K562 (cell line): ENCODE measurements around the gene CAVIN1. TPM values are rescaled to one million over a fixed set of nuclear protein-coding genes. Genes with fewer than 3 reads are reported as not detected.

Experiments used
- ATAC-seq: fragments of 200-7000 bp; cut with Tn5 transposase; 3 replicates; pipeline ENCODE4 v1.9.1; 2020; ENCODE audit warnings: moderate library complexity
- BruUV-seq: library from RNA; stranded (reverse); fragments of 400-500 nt; replicated peaks from 2 replicates; lab custom pipeline; 2021; lab: Mats Ljungman, UMichigan
- CTCF ChIA-PET: fragments of 300-600 bp; formaldehyde crosslinking; extraction: SDS; loops from one replicate; lab custom pipeline; 2021; ENCODE audit warnings: low intra/inter-chr PET ratio; lab: Yijun Ruan, JAX
- POLR2A ChIA-PET: fragments of 300-600, 350-650 bp; sonication (Branson Sonifier 250); formaldehyde crosslinking; extraction: SDS; loops from one replicate; lab custom pipeline; 2021; ENCODE audit warnings: antibody characterized with exemption, inconsistent platforms; lab: Yijun Ruan, JAX
- DNase-seq, 4 experiments: peaks; one replicate each; pipeline versions ENCODE4 v3.0.0 to v3.0.0-alpha.2; 2011 to 2018; ENCODE audit warnings: low spot score in 3 of 4, mixed read lengths in 3 of 4; ENCODE audit errors: extremely low read depth in 1 of 4
- FAIRE-seq: peaks from 2 replicates; lab custom pipeline; 2011; peaks lifted over from hg19 to GRCh38; lab: Jason Lieb, UNC
- H2AFZ ChIP-seq: 2 replicates; pipeline ENCODE4 v1.6.0; 2011; ENCODE audit warnings: low read depth, low read length, control low read depth, inconsistent platforms
- H3K27ac ChIP-seq: fragments of 200-600 bp; 3 replicates; pipeline ENCODE4 v1.8.0; 2011; ENCODE audit warnings: low read depth, mild to moderate bottlenecking, control low read depth, inconsistent platforms, low read length, moderate library complexity, mixed read lengths; ENCODE audit errors: extremely low read depth
- H3K27me3 ChIP-seq, 2 experiments: fragments of 300-600 bp in 1 of 2; 2 replicates in 1 of 2; 3 replicates in 1 of 2; pipeline versions ENCODE4 v1.6.0 to v1.8.0; 2011; ENCODE audit warnings: inconsistent platforms in 2 of 2, low read length in 2 of 2, mild to moderate bottlenecking in 1 of 2, mixed read lengths in 1 of 2, moderate library complexity in 1 of 2; ENCODE audit not compliant: control insufficient read depth in 2 of 2, insufficient read depth in 2 of 2
- H3K36me3 ChIP-seq: fragments of 300-600 bp; 3 replicates; pipeline ENCODE4 v1.8.0; 2011; ENCODE audit warnings: mild to moderate bottlenecking, low read length, inconsistent platforms; ENCODE audit not compliant: control insufficient read depth, insufficient read depth
- H3K4me1 ChIP-seq, 2 experiments: fragments of 200-600 bp in 1 of 2; replicated peaks in 1 of 2; 2 replicates in 1 of 2; 3 replicates in 1 of 2; pipeline versions ENCODE4 v1.5.1 to v1.8.0; 2011; ENCODE audit warnings: inconsistent platforms in 2 of 2, low read length in 2 of 2, mild to moderate bottlenecking in 1 of 2, mixed read lengths in 1 of 2, moderate library complexity in 1 of 2; ENCODE audit not compliant: control insufficient read depth in 2 of 2, insufficient read depth in 2 of 2
- H3K4me2 ChIP-seq: 2 replicates; pipeline ENCODE4 v1.6.1; 2011; ENCODE audit warnings: low read length, control low read depth, inconsistent platforms, mixed read lengths; ENCODE audit not compliant: insufficient read depth
- H3K4me3 ChIP-seq: fragments of 200-600 bp; sonication (generic), shearing (Covaris generic); 2 replicates; pipeline ENCODE4 v1.5.1; 2016; ENCODE audit warnings: control low read depth, inconsistent platforms
- H3K79me2 ChIP-seq: fragments of 200-600 bp; 3 replicates; pipeline ENCODE4 v1.8.0; 2011; ENCODE audit warnings: low read length, inconsistent platforms; ENCODE audit not compliant: control insufficient read depth, insufficient read depth
- H3K9ac ChIP-seq, 2 experiments: 2 replicates each; pipeline versions ENCODE4 v1.6.0 to v1.6.1; 2011; ENCODE audit warnings: low read depth in 2 of 2, low read length in 2 of 2, control low read depth in 1 of 2, inconsistent platforms in 1 of 2, mild to moderate bottlenecking in 1 of 2, mixed read lengths in 1 of 2; ENCODE audit not compliant: insufficient read depth in 1 of 2
- H3K9me1 ChIP-seq: one replicate; pipeline ENCODE4 v1.6.0; 2011; ENCODE audit warnings: inconsistent platforms, mild to moderate bottlenecking, low read length, moderate library complexity; ENCODE audit not compliant: control insufficient read depth, insufficient read depth
- H3K9me3 ChIP-seq: replicated peaks from 2 replicates; pipeline ENCODE4 v1.5.1; 2011; ENCODE audit warnings: low read depth, low read length, inconsistent platforms; ENCODE audit not compliant: control insufficient read depth, insufficient read depth
- H4K20me1 ChIP-seq: replicated peaks from 2 replicates; pipeline ENCODE4 v1.6.1; 2011; ENCODE audit warnings: low read length, inconsistent platforms, mixed read lengths; ENCODE audit not compliant: control insufficient read depth, insufficient read depth
- BCL6 ChIP-seq: fragments of 250-450 bp; sonication (Bioruptor Pico); IDR thresholded peaks from 2 replicates; pipeline ENCODE4 v1.4.0; 2020
- BRCA1 ChIP-seq, 2 experiments: fragments of 450-650 bp in 1 of 2; sonication (generic) in 1 of 2; formaldehyde crosslinking in 1 of 2; IDR thresholded peaks; 2 replicates each; pipeline versions ENCODE4 v1.5.0 to v1.6.1; 2017 to 2020; ENCODE audit warnings: mild to moderate bottlenecking in 1 of 2, missing genetic modification reagents in 1 of 2
- EP400 ChIP-seq: fragments of 450-650 bp; IDR thresholded peaks from 2 replicates; pipeline ENCODE4 v1.6.1; 2017; ENCODE audit warnings: antibody characterized with exemption, mild to moderate bottlenecking, moderate library complexity
- ESRRB ChIP-seq: fragments of 250-450 bp; sonication (Bioruptor Pico); IDR thresholded peaks from 2 replicates; pipeline ENCODE4 v1.5.0; 2020; ENCODE audit warnings: mild to moderate bottlenecking, moderate library complexity, borderline replicate concordance
- HDAC6 ChIP-seq: IDR thresholded peaks from 2 replicates; pipeline ENCODE4 v1.6.1; 2012; ENCODE audit warnings: low read depth, mild to moderate bottlenecking, control low read depth, inconsistent platforms, low read length, moderate library complexity
- HSF4 ChIP-seq: fragments of 250-450 bp; sonication (Bioruptor Pico); IDR thresholded peaks from 2 replicates; pipeline ENCODE4 v2.1.2; 2022; ENCODE audit warnings: mild to moderate bottlenecking, moderate library complexity, borderline replicate concordance
- SMARCA4 ChIP-seq: fragments of 450-650 bp; IDR thresholded peaks from 2 replicates; pipeline ENCODE4 v1.6.1; 2016
- SPI1 ChIP-seq: IDR thresholded peaks from 2 replicates; pipeline ENCODE4 v1.6.1; 2011; ENCODE audit warnings: low read depth, low read length, control low read depth, borderline replicate concordance
- SRSF9 ChIP-seq: fragments of 200-400 bp; formaldehyde crosslinking; IDR thresholded peaks from 2 replicates; pipeline ENCODE4 v1.6.1; 2017; ENCODE audit warnings: low read depth, low read length, borderline replicate concordance
- WGBS: fragments of 100-300 bp; shearing (Covaris generic); methylation state at CpG from one replicate; pipeline ENCODE4 v1.1.6; 2016; ENCODE audit warnings: low coverage, mixed read lengths; ENCODE audit not compliant: insufficient coverage; ENCODE audit errors: missing lambda C conversion rate; 5-methylcytosine and 5-hydroxymethylcytosine counted together
- in situ Hi-C: fragments of 300-500 bp; cut with MboI; formaldehyde crosslinking; loops from 4 replicates; pipeline ENCODE4 v1.15.0; 2018; ENCODE audit warnings: inconsistent platforms, mixed read lengths
- intact Hi-C: fragments of 100-400 bp; cut with micrococcal nuclease; formaldehyde crosslinking; loops from 2 replicates; pipeline ENCODE4 v1.14.2; 2022
- polyA plus RNA-seq, 8 experiments: library from polyadenylated mRNA; depleted of rRNA in 4 of 8; stranded (reverse) in 5 of 8; unstranded in 3 of 8; fragments of >200 nt; fragmentation: Nextera tagmentation in 2 of 8; fragmentation: Illumina TruSeq in 1 of 8; extraction: Ambion mirVana in 2 of 8; extraction: Trizol in 1 of 8; gene quantifications; 2 replicates each; pipeline versions ENCODE4 v1.2.1 to v1.2.3, GENCODE V29; 2011 to 2014; ENCODE audit warnings: inconsistent platforms in 1 of 8, missing spikeins in 1 of 8
- total RNA-seq, 7 experiments: library from RNA; depleted of rRNA in 6 of 7; stranded (reverse); fragments of >200 nt in 6 of 7; fragmentation: Illumina TruSeq in 2 of 7; extraction: Trizol in 2 of 7; gene quantifications; 2 replicates each; pipeline versions ENCODE4 v1.2.1 to v1.2.3, GENCODE V29; 2011 to 2021; ENCODE audit warnings: low replicate concordance in 1 of 7
- TF ChIP-seq, protein P1 (sequence below): fragments of 450-650 bp; conservative IDR thresholded peaks from 2 replicates; pipeline ENCODE4 v1.6.1; 2016; ENCODE audit warnings: missing genetic modification characterization, low read depth, mild to moderate bottlenecking, missing compliant biosample characterization, moderate library complexity
- TF ChIP-seq, protein P2 (sequence below): IDR thresholded peaks from 2 replicates; pipeline ENCODE4 v1.6.1; 2012; ENCODE audit warnings: low read depth, low read length, improper control_type of control experiment, borderline replicate concordance

CAVIN1 gene
- total and polyA plus RNA-seq, 9 of the 15 experiments (the other 6 are each of a cell fraction or from before 2014, with no cell fraction given) = 6.8 to 162 (median 74.5) TPM

DNA sequence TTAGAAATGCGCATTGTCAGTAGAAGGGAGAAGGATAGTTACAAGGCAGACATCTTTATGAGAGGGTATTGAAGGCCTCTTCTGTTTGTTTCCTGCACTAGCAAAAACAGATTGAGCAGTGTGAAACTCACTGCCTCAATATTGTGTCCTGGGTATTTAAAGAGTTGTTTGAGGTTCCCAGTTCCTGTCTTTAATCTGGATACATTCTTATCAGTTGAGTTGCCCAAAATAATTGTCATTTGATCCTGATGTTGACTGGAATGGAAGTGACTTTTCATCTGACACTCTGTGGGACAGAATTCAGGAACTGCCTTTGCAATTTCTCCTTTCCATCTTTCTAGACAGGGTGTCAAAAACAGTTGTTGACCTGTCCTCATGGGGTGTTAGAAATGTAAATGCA is 37.3 kb upstream of the CAVIN1 start:
- peak overlapping the region; percentile 77 for H3K27ac ChIP-seq
- no peaks in the 10 kb centered on the region for H3K27me3 ChIP-seq
- no peaks in the 10 kb centered on the region for H3K9me1 ChIP-seq
- peak overlapping the region; percentile 89 for H3K4me2 ChIP-seq
- no TSS peak for BruUV-seq
- in situ Hi-C loops (no loop called here), intact Hi-C loops (no loop called here)
- DNase-seq (no peak), ATAC-seq (no peak), FAIRE-seq (no peak)
- TF ChIP-seq BRCA1 (IDR thresholded peaks at IDR 0.05) = no peak
- TF ChIP-seq BRCA1 (CRISPR knock-in tag; IDR thresholded peaks at IDR 0.05) = no peak
- no peak for TF ChIP-seq BCL6 (CRISPR knock-in tag)
- TF ChIP-seq SMARCA4 = no peak
- no peak for TF ChIP-seq ESRRB
- TF ChIP-seq, protein P1, sequence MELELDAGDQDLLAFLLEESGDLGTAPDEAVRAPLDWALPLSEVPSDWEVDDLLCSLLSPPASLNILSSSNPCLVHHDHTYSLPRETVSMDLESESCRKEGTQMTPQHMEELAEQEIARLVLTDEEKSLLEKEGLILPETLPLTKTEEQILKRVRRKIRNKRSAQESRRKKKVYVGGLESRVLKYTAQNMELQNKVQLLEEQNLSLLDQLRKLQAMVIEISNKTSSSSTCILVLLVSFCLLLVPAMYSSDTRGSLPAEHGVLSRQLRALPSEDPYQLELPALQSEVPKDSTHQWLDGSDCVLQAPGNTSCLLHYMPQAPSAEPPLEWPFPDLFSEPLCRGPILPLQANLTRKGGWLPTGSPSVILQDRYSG (tag) = no peak
- no peak for TF ChIP-seq HSF4
- TF ChIP-seq SRSF9 = no peak
- TF ChIP-seq SPI1 = no peak
- no peak for TF ChIP-seq HDAC6
- TF ChIP-seq, protein P2, sequence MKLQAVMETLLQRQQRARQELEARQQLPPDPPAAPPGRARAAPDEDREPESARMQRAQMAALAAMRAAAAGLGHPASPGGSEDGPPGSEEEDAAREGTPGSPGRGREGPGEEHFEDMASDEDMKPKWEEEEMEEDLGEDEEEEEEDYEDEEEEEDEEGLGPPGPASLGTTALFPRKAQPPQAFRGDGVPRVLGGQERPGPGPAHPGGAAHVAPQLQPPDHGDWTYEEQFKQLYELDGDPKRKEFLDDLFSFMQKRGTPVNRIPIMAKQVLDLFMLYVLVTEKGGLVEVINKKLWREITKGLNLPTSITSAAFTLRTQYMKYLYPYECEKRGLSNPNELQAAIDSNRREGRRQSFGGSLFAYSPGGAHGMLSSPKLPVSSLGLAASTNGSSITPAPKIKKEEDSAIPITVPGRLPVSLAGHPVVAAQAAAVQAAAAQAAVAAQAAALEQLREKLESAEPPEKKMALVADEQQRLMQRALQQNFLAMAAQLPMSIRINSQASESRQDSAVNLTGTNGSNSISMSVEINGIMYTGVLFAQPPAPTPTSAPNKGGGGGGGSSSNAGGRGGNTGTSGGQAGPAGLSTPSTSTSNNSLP = no peak
- no peak for TF ChIP-seq EP400
- peak overlapping the region; percentile 76 for H3K4me3 ChIP-seq
- ChIA-PET POLR2A (interaction anchor here (0.6 to 1.3 kb wide), 9 partner anchors 8 to 493 kb away, joined by 3 to 5 read pairs (median 3); partner anchors contain the start of gene BECN1), CTCF (no interaction called here)
- H2AFZ ChIP-seq = no peak overlapping the region
- peaks cover 49% of the 10 kb centered on the region for H3K36me3 ChIP-seq
- peaks cover 18% of the 10 kb centered on the region for H4K20me1 ChIP-seq
- peak overlapping the region in 1 of 2 experiments; percentile 83; a peak in 2 of 4 replicates for H3K9ac ChIP-seq
- no peaks in the 10 kb centered on the region for H3K9me3 ChIP-seq
- peaks cover 70% of the 10 kb centered on the region for H3K79me2 ChIP-seq
- H3K4me1 ChIP-seq = peaks cover 22 to 26% of the 10 kb centered on the region in 2 experiments
- 10% methylated on average over 1 of the region's 1 CpG for WGBS
